Ishikawa (cell line): ENCODE data around the gene TACSTD2.

Source experiments
- CEBPB ChIP-seq: IDR thresholded peaks from 2 replicates; pipeline ENCODE4 v1.6.1; 2012
- CREB1 ChIP-seq: IDR thresholded peaks from 2 replicates; pipeline ENCODE4 v1.6.1; 2012; ENCODE audit warnings: low read depth
- EGR1 ChIP-seq: IDR thresholded peaks from 2 replicates; pipeline ENCODE4 v1.6.1; 2012
- EP300 ChIP-seq: IDR thresholded peaks from 2 replicates; pipeline ENCODE4 v1.6.1; 2012; ENCODE audit warnings: borderline replicate concordance
- RAD21 ChIP-seq: IDR thresholded peaks from 2 replicates; pipeline ENCODE4 v1.6.1; 2012; ENCODE audit warnings: low read depth
- TAF1 ChIP-seq: IDR thresholded peaks from 2 replicates; pipeline ENCODE4 v1.6.1; 2012; ENCODE audit warnings: low read depth, mild to moderate bottlenecking
- TCF12 ChIP-seq: IDR thresholded peaks from 2 replicates; pipeline ENCODE4 v1.6.1; 2012; ENCODE audit warnings: low read depth
- TF ChIP-seq, protein P1 (sequence below): IDR thresholded peaks from 2 replicates; pipeline ENCODE4 v1.6.1; 2012
- TF ChIP-seq, protein P2 (sequence below): IDR thresholded peaks from 2 replicates; pipeline ENCODE4 v1.6.1; 2012; ENCODE audit warnings: low read depth, mild to moderate bottlenecking

DNA sequence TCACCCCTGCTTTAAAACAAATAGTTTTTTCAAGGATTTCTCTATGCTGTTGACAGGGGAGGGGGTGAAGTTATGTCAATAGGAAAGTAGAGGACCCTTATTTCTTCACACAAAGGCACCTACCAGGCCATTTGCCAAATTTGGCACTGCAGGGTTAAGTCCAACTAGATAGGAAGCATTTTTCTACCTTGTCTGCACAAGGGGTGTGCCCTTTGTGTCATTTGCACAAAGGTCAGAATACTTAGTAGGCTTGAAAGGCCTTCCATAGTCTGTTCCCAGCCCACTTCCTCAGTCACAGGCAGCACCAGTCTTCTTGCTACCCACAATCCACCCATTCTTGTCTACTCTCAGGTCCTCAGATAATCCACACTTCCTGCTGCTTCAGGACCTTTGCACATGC, 7.0 kb downstream of the TACSTD2 start:
- TF ChIP-seq, protein P1, sequence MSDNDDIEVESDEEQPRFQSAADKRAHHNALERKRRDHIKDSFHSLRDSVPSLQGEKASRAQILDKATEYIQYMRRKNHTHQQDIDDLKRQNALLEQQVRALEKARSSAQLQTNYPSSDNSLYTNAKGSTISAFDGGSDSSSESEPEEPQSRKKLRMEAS = no peak
- TF ChIP-seq EGR1 (no peak), RAD21 (no peak), CREB1 (no peak), EP300 (no peak), TAF1 (no peak), TCF12 (no peak), CEBPB (no peak)
- TF ChIP-seq, protein P2, sequence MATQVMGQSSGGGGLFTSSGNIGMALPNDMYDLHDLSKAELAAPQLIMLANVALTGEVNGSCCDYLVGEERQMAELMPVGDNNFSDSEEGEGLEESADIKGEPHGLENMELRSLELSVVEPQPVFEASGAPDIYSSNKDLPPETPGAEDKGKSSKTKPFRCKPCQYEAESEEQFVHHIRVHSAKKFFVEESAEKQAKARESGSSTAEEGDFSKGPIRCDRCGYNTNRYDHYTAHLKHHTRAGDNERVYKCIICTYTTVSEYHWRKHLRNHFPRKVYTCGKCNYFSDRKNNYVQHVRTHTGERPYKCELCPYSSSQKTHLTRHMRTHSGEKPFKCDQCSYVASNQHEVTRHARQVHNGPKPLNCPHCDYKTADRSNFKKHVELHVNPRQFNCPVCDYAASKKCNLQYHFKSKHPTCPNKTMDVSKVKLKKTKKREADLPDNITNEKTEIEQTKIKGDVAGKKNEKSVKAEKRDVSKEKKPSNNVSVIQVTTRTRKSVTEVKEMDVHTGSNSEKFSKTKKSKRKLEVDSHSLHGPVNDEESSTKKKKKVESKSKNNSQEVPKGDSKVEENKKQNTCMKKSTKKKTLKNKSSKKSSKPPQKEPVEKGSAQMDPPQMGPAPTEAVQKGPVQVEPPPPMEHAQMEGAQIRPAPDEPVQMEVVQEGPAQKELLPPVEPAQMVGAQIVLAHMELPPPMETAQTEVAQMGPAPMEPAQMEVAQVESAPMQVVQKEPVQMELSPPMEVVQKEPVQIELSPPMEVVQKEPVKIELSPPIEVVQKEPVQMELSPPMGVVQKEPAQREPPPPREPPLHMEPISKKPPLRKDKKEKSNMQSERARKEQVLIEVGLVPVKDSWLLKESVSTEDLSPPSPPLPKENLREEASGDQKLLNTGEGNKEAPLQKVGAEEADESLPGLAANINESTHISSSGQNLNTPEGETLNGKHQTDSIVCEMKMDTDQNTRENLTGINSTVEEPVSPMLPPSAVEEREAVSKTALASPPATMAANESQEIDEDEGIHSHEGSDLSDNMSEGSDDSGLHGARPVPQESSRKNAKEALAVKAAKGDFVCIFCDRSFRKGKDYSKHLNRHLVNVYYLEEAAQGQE = no peak
